IMR-90 (cell line): ENCODE measurements around the gene LOX. TPM values are rescaled to one million over a fixed set of nuclear protein-coding genes. Genes with fewer than 3 reads are reported as not detected.

Source experiments
- ATAC-seq: fragments of 200-7000 bp; cut with Tn5 transposase; 2 replicates; pipeline ENCODE4 v1.9.1; 2020; ENCODE audit warnings: low read depth, mild to moderate bottlenecking, moderate library complexity
- BruUV-seq: library from RNA; stranded (reverse); fragments of 400-500 nt; replicated peaks from 2 replicates; lab custom pipeline; 2021; lab: Mats Ljungman, UMichigan
- CTCF ChIA-PET: fragments of 300-600 bp; formaldehyde crosslinking; extraction: SDS; loops from one replicate; lab custom pipeline; 2021; ENCODE audit warnings: antibody characterized with exemption; lab: Yijun Ruan, JAX
- POLR2A ChIA-PET: fragments of 300-600 bp; sonication (Branson Sonifier 250); formaldehyde crosslinking; loops from one replicate; lab custom pipeline; 2022; ENCODE audit warnings: antibody characterized with exemption; ENCODE audit not compliant: unreplicated experiment; lab: Charles Lee
- DNase-seq: peaks from one replicate; pipeline ENCODE4 v3.0.0; 2013
- H2AFZ ChIP-seq: replicated peaks from 2 replicates; pipeline ENCODE3; 2013; ENCODE audit warnings: low read length, mild to moderate bottlenecking; ENCODE audit not compliant: poor library complexity
- H2AK5ac ChIP-seq: 2 replicates; pipeline ENCODE4 v1.6.1; 2013; ENCODE audit warnings: low read depth, low read length, inconsistent platforms
- H2AK9ac ChIP-seq: replicated peaks from 2 replicates; pipeline ENCODE3; 2013; ENCODE audit warnings: mild to moderate bottlenecking, low read depth, low read length, moderate library complexity; ENCODE audit not compliant: poor library complexity
- H2BK120ac ChIP-seq: 2 replicates; pipeline ENCODE4 v1.6.1; 2013; ENCODE audit warnings: low read depth, low read length, inconsistent platforms
- H2BK15ac ChIP-seq: 3 replicates; pipeline ENCODE4 v1.6.1; 2013; ENCODE audit warnings: low read depth, low read length, inconsistent platforms
- H2BK20ac ChIP-seq: 2 replicates; pipeline ENCODE4 v1.6.1; 2013; ENCODE audit warnings: low read depth, mild to moderate bottlenecking, inconsistent platforms, low read length, moderate library complexity
- H2BK5ac ChIP-seq: 2 replicates; pipeline ENCODE4 v1.6.1; 2013; ENCODE audit warnings: mild to moderate bottlenecking, low read depth, low read length, inconsistent platforms; ENCODE audit not compliant: poor library complexity, severe bottlenecking
- H3K14ac ChIP-seq: replicated peaks from 2 replicates; pipeline ENCODE4 v1.6.1; 2013; ENCODE audit warnings: low read depth, low read length, inconsistent platforms
- H3K18ac ChIP-seq: 2 replicates; pipeline ENCODE4 v1.6.1; 2013; ENCODE audit warnings: low read depth, low read length, control low read depth
- H3K23ac ChIP-seq: 2 replicates; pipeline ENCODE4 v1.6.1; 2013; ENCODE audit warnings: low read depth, low read length, inconsistent platforms
- H3K27ac ChIP-seq: 2 replicates; pipeline ENCODE4 v1.5.1; 2013; ENCODE audit warnings: mild to moderate bottlenecking, control low read depth, low read length; ENCODE audit not compliant: insufficient read depth
- H3K27me3 ChIP-seq: 2 replicates; pipeline ENCODE4 v1.6.1; 2013; ENCODE audit warnings: low read length; ENCODE audit not compliant: control insufficient read depth, insufficient read depth
- H3K36me3 ChIP-seq: 2 replicates; pipeline ENCODE4 v1.6.1; 2013; ENCODE audit warnings: low read length, mixed read lengths; ENCODE audit not compliant: control insufficient read depth, insufficient read depth
- H3K4ac ChIP-seq: 2 replicates; pipeline ENCODE4 v1.6.1; 2013; ENCODE audit warnings: low read depth, low read length, inconsistent platforms
- H3K4me1 ChIP-seq: 2 replicates; pipeline ENCODE4 v1.6.1; 2013; ENCODE audit warnings: low read length, mixed read lengths; ENCODE audit not compliant: control insufficient read depth, insufficient read depth
- H3K4me2 ChIP-seq: 2 replicates; pipeline ENCODE4 v1.6.1; 2013; ENCODE audit warnings: low read depth, mild to moderate bottlenecking, control low read depth, low read length, moderate library complexity
- H3K4me3 ChIP-seq: 2 replicates; pipeline ENCODE4 v1.5.1; 2013; ENCODE audit warnings: low read depth, mild to moderate bottlenecking, control low read depth, low read length, moderate library complexity; ENCODE audit not compliant: insufficient read depth
- H3K56ac ChIP-seq: 2 replicates; pipeline ENCODE4 v1.6.1; 2013; ENCODE audit warnings: low read length, inconsistent platforms; ENCODE audit not compliant: insufficient read depth; ENCODE audit errors: extremely low read depth
- H3K79me1 ChIP-seq, 2 experiments: 2 replicates each; pipeline ENCODE4 v1.6.1; 2013; ENCODE audit warnings: low read length in 2 of 2, inconsistent platforms in 1 of 2, low read depth in 1 of 2
- H3K9ac ChIP-seq: 2 replicates; pipeline ENCODE4 v1.6.1; 2013; ENCODE audit warnings: low read depth, low read length, control low read depth
- H3K9me1 ChIP-seq: 2 replicates; pipeline ENCODE4 v1.6.1; 2013; ENCODE audit warnings: low read length, inconsistent platforms; ENCODE audit not compliant: insufficient read depth
- H3K9me3 ChIP-seq: 2 replicates; pipeline ENCODE4 v1.6.1; 2013; ENCODE audit warnings: low read length; ENCODE audit not compliant: control insufficient read depth, insufficient read depth
- H4K20me1 ChIP-seq: 2 replicates; pipeline ENCODE4 v1.6.1; 2013; ENCODE audit warnings: low read length, inconsistent platforms; ENCODE audit not compliant: insufficient read depth
- H4K5ac ChIP-seq: 2 replicates; pipeline ENCODE4 v1.6.1; 2013; ENCODE audit warnings: mild to moderate bottlenecking, low read depth, low read length, control low read depth
- H4K8ac ChIP-seq, 2 experiments: 2 replicates each; pipeline ENCODE4 v1.6.1; 2013; ENCODE audit warnings: low read depth in 2 of 2, low read length in 2 of 2, control low read depth in 1 of 2, inconsistent platforms in 1 of 2
- H4K91ac ChIP-seq: 2 replicates; pipeline ENCODE4 v1.6.1; 2013; ENCODE audit warnings: low read depth, low read length, inconsistent platforms; ENCODE audit not compliant: insufficient read depth
- CHD1 ChIP-seq: IDR thresholded peaks from 2 replicates; pipeline ENCODE4 v1.6.1; 2012; ENCODE audit warnings: low read depth, low read length, improper control_type of control experiment
- CTCF ChIP-seq: conservative IDR thresholded peaks from 2 replicates; pipeline ENCODE4 v1.5.1; 2012; ENCODE audit warnings: mild to moderate bottlenecking, low read depth, low read length, improper control_type of control experiment
- ELK1 ChIP-seq: fragments of 150-350 bp; IDR thresholded peaks from 2 replicates; pipeline ENCODE4 v1.6.1; 2016; ENCODE audit warnings: low read depth, mild to moderate bottlenecking, low read length, moderate library complexity, borderline replicate concordance
- FOS ChIP-seq: fragments of 150-350 bp; IDR thresholded peaks from 2 replicates; pipeline ENCODE4 v1.6.1; 2016; ENCODE audit warnings: low read depth, low read length
- MAFK ChIP-seq: IDR thresholded peaks from 2 replicates; pipeline ENCODE4 v1.6.1; 2012; ENCODE audit warnings: low read depth, low read length, improper control_type of control experiment
- MXI1 ChIP-seq: IDR thresholded peaks from 2 replicates; pipeline ENCODE4 v1.6.1; 2012; ENCODE audit warnings: low read depth, mild to moderate bottlenecking, low read length, moderate library complexity, borderline replicate concordance
- POLR2A ChIP-seq: IDR thresholded peaks from 2 replicates; pipeline ENCODE4 v1.6.1; 2012; ENCODE audit warnings: mild to moderate bottlenecking, low read depth, low read length
- RCOR1 ChIP-seq: IDR thresholded peaks from 2 replicates; pipeline ENCODE4 v1.6.1; 2012; ENCODE audit warnings: mild to moderate bottlenecking, low read length, improper control_type of control experiment; ENCODE audit not compliant: insufficient replicate concordance
- RFX5 ChIP-seq: IDR thresholded peaks from 2 replicates; pipeline ENCODE4 v1.8.0; 2012; ENCODE audit warnings: low read depth, mild to moderate bottlenecking, low read length, moderate library complexity
- WGBS, 2 experiments: methylation state at CpG; one replicate each; pipeline versions ENCODE4 v1.1.5 to v1.1.7; 2013; ENCODE audit warnings: missing lambda C conversion rate in 2 of 2; ENCODE audit not compliant: insufficient read length in 1 of 2; ENCODE audit errors: extremely low coverage in 2 of 2; 5-methylcytosine and 5-hydroxymethylcytosine counted together
- dilution Hi-C: fragments of 300-500 bp; cut with HindIII; formaldehyde crosslinking; loops from one replicate; pipeline ENCODE4 v1.14.3; 2018; ENCODE audit warnings: low sequenced_read_pairs; ENCODE audit not compliant: unreplicated experiment
- in situ Hi-C: fragments of 300-500 bp; cut with MboI; formaldehyde crosslinking; loops from 3 replicates; pipeline ENCODE4 v1.14.3; 2019; ENCODE audit warnings: low sequenced_read_pairs, inconsistent platforms, mixed read lengths
- intact Hi-C: fragments of 100-400 bp; cut with micrococcal nuclease; formaldehyde crosslinking; loops from 2 replicates; pipeline ENCODE4 v1.10.0; 2022
- polyA plus RNA-seq, 3 experiments: library from polyadenylated mRNA; depleted of rRNA; stranded (reverse); fragments of >200 nt; gene quantifications; 2 replicates each; pipeline ENCODE4 v1.2.3, GENCODE V29; 2012; ENCODE audit warnings: low replicate concordance in 1 of 3
- total RNA-seq: library from RNA; depleted of rRNA; stranded (reverse); fragments of >200 nt; gene quantifications from 2 replicates; pipeline ENCODE4 v1.2.3, GENCODE V29; 2012

LOX gene
- total and polyA plus RNA-seq, 2 of the 4 experiments (the other 2 are of a cell fraction) = 277 to 662 TPM

GRCh38 chr5:122029818-122030217 lies 48.2 kb downstream of the LOX start:
- Histone ChIP-seq H4K91ac (no peak overlapping the region), H3K18ac (no peak overlapping the region), H4K20me1 (no peaks in the 10 kb centered on the region), H3K14ac (no peak overlapping the region), H2BK5ac (no peak overlapping the region), H2BK15ac (no peak overlapping the region), H3K9me1 (no peaks in the 10 kb centered on the region; the same call in 1 of the 2 replicates), H3K4me2 (no peak overlapping the region), H3K23ac (no peak overlapping the region), H3K4me1 (no peaks in the 10 kb centered on the region), H3K9me3 (no peaks in the 10 kb centered on the region), H2BK120ac (no peak overlapping the region), H3K79me1 (peaks cover 3 to 10% of the 10 kb centered on the region in 2 experiments; a peak in 2 of 4 replicates), H2BK20ac (no peak overlapping the region), H2AK5ac (no peak overlapping the region), H2AFZ (no peak overlapping the region), H3K4me3 (no peak overlapping the region), H2AK9ac (no peak overlapping the region), H4K8ac (no peak overlapping the region), H4K5ac (no peak overlapping the region), H3K36me3 (peaks cover 2% of the 10 kb centered on the region), H3K9ac (no peak overlapping the region), H3K56ac (no peak overlapping the region), H3K4ac (no peak overlapping the region), H3K27ac (no peak overlapping the region), H3K27me3 (no peaks in the 10 kb centered on the region)
- POLR2A ChIA-PET = no interaction called here
- intact Hi-C loops = no loop called here
- ATAC-seq (no peak), DNase-seq (no peak)
- no peak for TF ChIP-seq MXI1
- TF ChIP-seq CHD1 = no peak
- TF ChIP-seq FOS = no peak
- TF ChIP-seq RCOR1 = no peak
- TF ChIP-seq MAFK = no peak
- TF ChIP-seq RFX5 = no peak
- TF ChIP-seq ELK1 = no peak
- no peak for TF ChIP-seq CTCF
- no peak for TF ChIP-seq POLR2A
- in situ Hi-C loops = no loop called here
- dilution Hi-C loops = no loop called here
- whole genome bisulfite sequencing, 2 experiments = no CpG with 5 or more reads among the region's 1 CpG
- BruUV-seq = no TSS peak
- CTCF ChIA-PET = no interaction called here
